ENCODE data around the gene CASS4.

- no peak for TF ChIP-seq HDAC6 (IDR thresholded peaks at IDR 0.05; ENCODE audit: low read depth, low read length)
- TF ChIP-seq CTCF (IDR thresholded peaks at IDR 0.05 in 2 of 3, conservative IDR thresholded peaks at IDR 0.05 in 1 of 3; ENCODE audit: insufficient read depth in 2 of 3, low read depth in 1 of 3, low read length in 3 of 3): no peak
- TF ChIP-seq NFE2 (IDR thresholded peaks at IDR 0.05; ENCODE audit: low read depth): no peak
- no peak for TF ChIP-seq BHLHE40 (IDR thresholded peaks at IDR 0.05; ENCODE audit: low read length)
- TF ChIP-seq GABPB1 (CRISPR knock-in tag; IDR thresholded peaks at IDR 0.05): no peak
Measured at GRCh38 chr20:56363491-56363890, 48.6 kb upstream of the CASS4 start.
